SK-N-SH (cell line): ENCODE results near the gene ITGB8.

ENCODE experiments used
- POLR2AphosphoS5 ChIP-seq: IDR thresholded peaks from 2 replicates; pipeline ENCODE4 v1.6.1; 2012; ENCODE audit warnings: low read depth, low read length
- YY1 ChIP-seq: IDR thresholded peaks from 2 replicates; pipeline ENCODE4 v1.4.0; 2012; ENCODE audit warnings: low read depth, mild to moderate bottlenecking
- TF ChIP-seq, protein P1 (sequence below): fragments of 150-350 bp; IDR thresholded peaks from 2 replicates; pipeline ENCODE4 v1.6.1; 2017; ENCODE audit warnings: antibody characterized with exemption, low read length, low read depth, borderline replicate concordance
- TF ChIP-seq, protein P2 (sequence below): fragments of 200-600 bp; sonication (generic); IDR thresholded peaks from 2 replicates; pipeline ENCODE4 v1.6.1; 2017; ENCODE audit warnings: antibody characterized with exemption, mild to moderate bottlenecking, moderate library complexity

DNA sequence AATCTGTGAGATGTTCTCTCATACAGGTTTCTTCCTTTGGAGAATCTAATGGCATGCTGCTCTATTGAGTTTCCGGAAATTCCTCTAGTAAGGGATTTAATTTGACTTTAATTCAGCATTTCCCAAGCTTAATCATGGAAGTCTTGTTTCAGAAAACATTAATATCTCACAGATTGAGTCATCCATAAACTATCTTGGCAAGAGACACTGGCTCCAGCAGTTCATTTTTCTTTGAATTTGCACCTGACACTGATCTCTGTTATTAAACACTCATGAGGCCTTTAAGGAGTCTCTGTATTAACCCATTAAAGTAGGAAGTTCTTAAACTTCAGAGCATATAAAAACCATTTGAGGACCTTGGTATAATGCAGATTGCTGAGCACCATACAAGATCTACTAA lies 3.6 kb upstream of the ITGB8 start:
- TF ChIP-seq, protein P1, sequence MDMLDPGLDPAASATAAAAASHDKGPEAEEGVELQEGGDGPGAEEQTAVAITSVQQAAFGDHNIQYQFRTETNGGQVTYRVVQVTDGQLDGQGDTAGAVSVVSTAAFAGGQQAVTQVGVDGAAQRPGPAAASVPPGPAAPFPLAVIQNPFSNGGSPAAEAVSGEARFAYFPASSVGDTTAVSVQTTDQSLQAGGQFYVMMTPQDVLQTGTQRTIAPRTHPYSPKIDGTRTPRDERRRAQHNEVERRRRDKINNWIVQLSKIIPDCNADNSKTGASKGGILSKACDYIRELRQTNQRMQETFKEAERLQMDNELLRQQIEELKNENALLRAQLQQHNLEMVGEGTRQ = no peak
- TF ChIP-seq, protein P2, sequence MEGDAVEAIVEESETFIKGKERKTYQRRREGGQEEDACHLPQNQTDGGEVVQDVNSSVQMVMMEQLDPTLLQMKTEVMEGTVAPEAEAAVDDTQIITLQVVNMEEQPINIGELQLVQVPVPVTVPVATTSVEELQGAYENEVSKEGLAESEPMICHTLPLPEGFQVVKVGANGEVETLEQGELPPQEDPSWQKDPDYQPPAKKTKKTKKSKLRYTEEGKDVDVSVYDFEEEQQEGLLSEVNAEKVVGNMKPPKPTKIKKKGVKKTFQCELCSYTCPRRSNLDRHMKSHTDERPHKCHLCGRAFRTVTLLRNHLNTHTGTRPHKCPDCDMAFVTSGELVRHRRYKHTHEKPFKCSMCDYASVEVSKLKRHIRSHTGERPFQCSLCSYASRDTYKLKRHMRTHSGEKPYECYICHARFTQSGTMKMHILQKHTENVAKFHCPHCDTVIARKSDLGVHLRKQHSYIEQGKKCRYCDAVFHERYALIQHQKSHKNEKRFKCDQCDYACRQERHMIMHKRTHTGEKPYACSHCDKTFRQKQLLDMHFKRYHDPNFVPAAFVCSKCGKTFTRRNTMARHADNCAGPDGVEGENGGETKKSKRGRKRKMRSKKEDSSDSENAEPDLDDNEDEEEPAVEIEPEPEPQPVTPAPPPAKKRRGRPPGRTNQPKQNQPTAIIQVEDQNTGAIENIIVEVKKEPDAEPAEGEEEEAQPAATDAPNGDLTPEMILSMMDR = no peak
- TF ChIP-seq POLR2AphosphoS5 (no peak), YY1 (no peak)
